ENCODE measurements around the gene CNTN5.
"Not testable (repeated sequence)": the region's sequence is repeated elsewhere in the genome, so short reads cannot be mapped to it uniquely, and the experiment has no call there.

CNTN5 gene

GRCh38 chr11:99814021-99814420 is 793.3 kb downstream of the CNTN5 start:
- TF ChIP-seq, protein P1, sequence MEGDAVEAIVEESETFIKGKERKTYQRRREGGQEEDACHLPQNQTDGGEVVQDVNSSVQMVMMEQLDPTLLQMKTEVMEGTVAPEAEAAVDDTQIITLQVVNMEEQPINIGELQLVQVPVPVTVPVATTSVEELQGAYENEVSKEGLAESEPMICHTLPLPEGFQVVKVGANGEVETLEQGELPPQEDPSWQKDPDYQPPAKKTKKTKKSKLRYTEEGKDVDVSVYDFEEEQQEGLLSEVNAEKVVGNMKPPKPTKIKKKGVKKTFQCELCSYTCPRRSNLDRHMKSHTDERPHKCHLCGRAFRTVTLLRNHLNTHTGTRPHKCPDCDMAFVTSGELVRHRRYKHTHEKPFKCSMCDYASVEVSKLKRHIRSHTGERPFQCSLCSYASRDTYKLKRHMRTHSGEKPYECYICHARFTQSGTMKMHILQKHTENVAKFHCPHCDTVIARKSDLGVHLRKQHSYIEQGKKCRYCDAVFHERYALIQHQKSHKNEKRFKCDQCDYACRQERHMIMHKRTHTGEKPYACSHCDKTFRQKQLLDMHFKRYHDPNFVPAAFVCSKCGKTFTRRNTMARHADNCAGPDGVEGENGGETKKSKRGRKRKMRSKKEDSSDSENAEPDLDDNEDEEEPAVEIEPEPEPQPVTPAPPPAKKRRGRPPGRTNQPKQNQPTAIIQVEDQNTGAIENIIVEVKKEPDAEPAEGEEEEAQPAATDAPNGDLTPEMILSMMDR (IDR thresholded peaks at IDR 0.05; ENCODE audit: low read length, missing control alignments), result no peak
- no peak for DNase-seq (ENCODE audit: low read depth)

DNA sequence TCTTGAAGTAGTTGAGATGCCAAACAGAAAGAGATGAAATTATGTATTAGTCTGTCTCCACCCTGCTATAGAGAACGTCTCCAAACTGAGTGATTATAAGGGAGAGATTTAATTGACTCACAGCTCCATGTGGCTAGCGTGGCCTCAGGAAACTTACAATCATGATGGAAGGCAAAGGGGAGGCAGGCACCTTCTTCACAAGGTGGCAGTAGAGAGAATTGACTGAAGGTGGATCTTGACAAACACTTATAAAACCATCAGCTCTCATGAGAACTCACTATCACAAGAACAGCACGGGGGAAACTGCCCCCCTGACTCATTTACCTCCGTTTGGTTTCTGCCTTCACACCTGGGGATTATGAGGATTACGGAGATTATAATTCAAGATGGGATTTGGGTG is 794.0 kb downstream of the CNTN5 start:
- TF ChIP-seq, protein P1 (IDR thresholded peaks at IDR 0.05; ENCODE audit: low read length, missing control alignments), result no peak
- no peak for DNase-seq (ENCODE audit: low read depth)
- H3K4me3 ChIP-seq (replicated peaks; ENCODE audit: low read depth, low read length), result no peak overlapping the region

More at GRCh38 chr11:99814021-99814420, 793.3 kb downstream of the CNTN5 start:
- H3K4me3 ChIP-seq (replicated peaks; ENCODE audit: low read depth, low read length), result no peak overlapping the region

DNA sequence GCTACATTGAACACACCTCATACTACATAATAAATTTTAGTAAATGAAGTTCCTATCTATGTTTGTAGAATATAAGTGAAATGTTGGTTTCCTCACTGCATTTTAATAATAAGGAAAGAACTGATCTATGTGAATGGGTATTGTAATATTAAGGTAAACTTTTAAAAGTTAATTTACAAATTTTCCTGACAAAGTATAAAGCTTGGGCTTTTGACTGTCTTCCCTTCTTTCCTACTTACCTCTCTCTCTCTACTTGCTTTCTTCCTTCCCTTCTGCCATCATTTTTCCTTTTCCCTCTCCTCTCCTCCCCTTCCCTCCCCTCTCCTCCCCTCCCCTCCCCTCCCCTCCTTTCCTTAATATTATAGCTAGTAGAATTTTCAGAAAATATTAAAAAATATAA is 798.2 kb downstream of the CNTN5 start:
- TF ChIP-seq, protein P1 (IDR thresholded peaks at IDR 0.05; ENCODE audit: low read length, missing control alignments), result no peak
- DNase-seq (ENCODE audit: low read depth), result no peak
- no peak overlapping the region for H3K4me3 ChIP-seq (replicated peaks; ENCODE audit: low read depth, low read length)

GRCh38 chr11:99822846-99823565 is 802.3 kb downstream of the CNTN5 start:
- H3K4me3 ChIP-seq (replicated peaks; ENCODE audit: low read depth, low read length), result no peak overlapping the region

DNA sequence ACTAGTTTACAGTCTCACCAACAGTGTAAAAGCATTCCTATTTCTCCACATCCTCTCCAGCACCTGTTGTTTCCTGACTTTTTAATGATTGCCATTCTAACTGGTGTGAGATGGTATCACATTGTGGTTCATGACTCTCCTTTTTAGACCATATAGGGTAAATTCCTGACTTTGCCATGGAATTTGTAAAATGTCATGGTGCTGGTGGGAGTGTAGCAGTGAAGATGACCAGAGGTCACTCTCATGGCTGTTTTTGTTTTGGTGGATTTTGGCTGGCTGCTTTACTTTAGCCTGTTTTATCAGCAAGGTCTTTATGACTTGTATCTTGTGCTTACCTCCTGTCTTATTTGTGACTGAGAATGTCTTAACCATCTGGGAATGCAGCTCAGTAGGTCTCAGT is 816.0 kb downstream of the CNTN5 start:
- DNase-seq (ENCODE audit: low read depth), result not testable (repeated sequence)

More at GRCh38 chr11:99822846-99823565, 802.3 kb downstream of the CNTN5 start:
- DNase-seq (ENCODE audit: low read depth), result no peak
- TF ChIP-seq, protein P1 (IDR thresholded peaks at IDR 0.05; ENCODE audit: low read length, missing control alignments), result no peak

GRCh38 chr11:99841885-99842284 is 821.1 kb downstream of the CNTN5 start:
- TF ChIP-seq, protein P1 (IDR thresholded peaks at IDR 0.05; ENCODE audit: low read length, missing control alignments), result no peak
- no peak overlapping the region for H3K4me3 ChIP-seq (replicated peaks; ENCODE audit: low read depth, low read length)
- DNase-seq (ENCODE audit: low read depth), result no peak

More for the DNA sequence above, 816.0 kb downstream of the CNTN5 start:
- not testable (repeated sequence) for H3K4me3 ChIP-seq (replicated peaks; ENCODE audit: low read depth, low read length)

DNA sequence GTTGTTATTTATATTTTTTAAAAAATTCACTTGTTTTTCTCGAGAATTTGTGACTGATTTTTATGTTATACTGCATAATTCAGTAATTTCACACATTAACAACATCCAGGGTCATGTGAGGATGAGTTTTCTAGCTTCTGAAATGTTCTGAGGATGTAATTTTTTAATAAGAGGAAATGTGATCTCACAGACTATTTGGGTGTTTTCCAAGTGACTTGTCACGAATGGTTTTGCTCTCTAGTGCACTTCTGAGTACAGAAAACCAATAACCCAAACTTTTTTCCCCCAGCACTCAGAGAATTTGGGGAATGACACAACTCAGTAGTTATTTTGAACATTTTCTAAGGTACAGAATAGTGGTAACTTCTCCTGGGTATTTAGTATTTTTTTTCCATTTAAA is 845.2 kb downstream of the CNTN5 start:
- H3K4me3 ChIP-seq (replicated peaks; ENCODE audit: low read depth, low read length), result no peak overlapping the region
- DNase-seq (ENCODE audit: low read depth), result peak; percentile 4
- TF ChIP-seq, protein P1 (IDR thresholded peaks at IDR 0.05; ENCODE audit: low read length, missing control alignments), result no peak

Data from fibroblast of pulmonary artery (primary cell).